ENCODE results near the gene GPR31. TPM values are rescaled to one million over a fixed set of nuclear protein-coding genes. Genes with fewer than 3 reads are reported as not detected.

GPR31 gene
- total RNA-seq, 1 donor from 2014 or later: not detected

DNA sequence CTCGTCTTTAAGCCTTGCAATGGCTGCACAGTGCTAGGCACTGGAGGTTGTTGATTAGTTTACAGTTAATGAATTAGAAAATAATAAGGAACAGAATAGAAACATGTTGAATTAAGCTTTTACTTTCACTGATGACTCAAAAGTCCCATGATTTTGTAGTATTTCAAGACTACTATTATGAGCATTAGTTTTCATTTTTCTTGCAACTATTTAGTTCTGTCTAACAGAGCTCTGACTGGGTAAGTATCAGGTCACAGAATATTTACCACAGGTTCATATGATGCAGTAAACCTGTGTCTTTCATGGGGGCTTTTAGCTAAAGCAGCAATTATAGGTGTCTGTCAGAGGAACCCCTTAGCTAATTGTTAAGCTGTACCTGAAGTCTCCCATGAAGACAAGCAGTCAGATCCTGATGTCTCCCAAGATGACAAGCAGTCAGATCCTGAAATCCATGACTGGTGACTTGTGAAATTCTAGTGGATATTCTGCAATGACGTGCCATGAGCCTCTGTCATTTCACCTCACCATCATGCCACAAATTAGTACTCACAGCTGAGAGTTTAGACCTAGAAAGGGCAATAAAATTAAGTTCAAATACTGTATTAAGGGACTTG lies 8.2 kb upstream of the GPR31 start:
- Mint-ChIP-seq H3K27ac (no peak overlapping the region), H3K36me3 (peaks cover 3% of the 10 kb centered on the region), H3K4me1 (ENCODE audit: unreplicated experiment) (peaks cover 3% of the 10 kb centered on the region)

DNA sequence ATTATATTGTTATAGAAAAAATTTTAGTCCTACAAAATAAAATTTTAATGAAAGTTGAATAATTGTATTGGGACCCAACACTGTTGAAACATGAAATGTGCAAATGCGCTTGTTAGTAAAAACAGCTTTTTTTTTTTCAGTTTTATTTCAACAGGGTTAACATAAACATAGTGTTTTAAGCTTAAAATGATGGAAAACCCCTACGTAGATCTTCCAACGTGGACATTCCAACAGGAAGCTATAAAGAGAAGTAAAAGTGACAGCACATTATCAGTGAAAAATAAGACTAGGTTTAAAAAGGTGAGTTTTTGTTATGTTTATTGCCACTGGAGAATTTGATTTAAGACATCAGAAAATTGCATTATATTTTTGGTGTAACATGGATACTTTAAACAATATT lies 6.5 kb upstream of the GPR31 start:
- no peak overlapping the region for H3K4me3 Mint-ChIP-seq
- H3K9me3 Mint-ChIP-seq: no peaks in the 10 kb centered on the region
- DNase-seq (ENCODE audit: extremely low spot score, unreplicated experiment): no peak
- no peaks in the 10 kb centered on the region for H3K36me3 Mint-ChIP-seq
- H3K27ac Mint-ChIP-seq: no peak overlapping the region
- TF ChIP-seq, protein P1, sequence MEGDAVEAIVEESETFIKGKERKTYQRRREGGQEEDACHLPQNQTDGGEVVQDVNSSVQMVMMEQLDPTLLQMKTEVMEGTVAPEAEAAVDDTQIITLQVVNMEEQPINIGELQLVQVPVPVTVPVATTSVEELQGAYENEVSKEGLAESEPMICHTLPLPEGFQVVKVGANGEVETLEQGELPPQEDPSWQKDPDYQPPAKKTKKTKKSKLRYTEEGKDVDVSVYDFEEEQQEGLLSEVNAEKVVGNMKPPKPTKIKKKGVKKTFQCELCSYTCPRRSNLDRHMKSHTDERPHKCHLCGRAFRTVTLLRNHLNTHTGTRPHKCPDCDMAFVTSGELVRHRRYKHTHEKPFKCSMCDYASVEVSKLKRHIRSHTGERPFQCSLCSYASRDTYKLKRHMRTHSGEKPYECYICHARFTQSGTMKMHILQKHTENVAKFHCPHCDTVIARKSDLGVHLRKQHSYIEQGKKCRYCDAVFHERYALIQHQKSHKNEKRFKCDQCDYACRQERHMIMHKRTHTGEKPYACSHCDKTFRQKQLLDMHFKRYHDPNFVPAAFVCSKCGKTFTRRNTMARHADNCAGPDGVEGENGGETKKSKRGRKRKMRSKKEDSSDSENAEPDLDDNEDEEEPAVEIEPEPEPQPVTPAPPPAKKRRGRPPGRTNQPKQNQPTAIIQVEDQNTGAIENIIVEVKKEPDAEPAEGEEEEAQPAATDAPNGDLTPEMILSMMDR (conservative IDR thresholded peaks at IDR 0.05): no peak
- peaks cover 66% of the 10 kb centered on the region for H3K27me3 Mint-ChIP-seq
- H3K4me1 Mint-ChIP-seq (ENCODE audit: unreplicated experiment): peaks cover 3% of the 10 kb centered on the region

More for the DNA sequence above, 8.2 kb upstream of the GPR31 start:
- TF ChIP-seq, protein P1 (conservative IDR thresholded peaks at IDR 0.05): no peak
- peaks cover 62% of the 10 kb centered on the region for H3K27me3 Mint-ChIP-seq
- DNase-seq (ENCODE audit: extremely low spot score, unreplicated experiment): no peak
- no peak overlapping the region for H3K4me3 Mint-ChIP-seq
- no peaks in the 10 kb centered on the region for H3K9me3 Mint-ChIP-seq

DNA sequence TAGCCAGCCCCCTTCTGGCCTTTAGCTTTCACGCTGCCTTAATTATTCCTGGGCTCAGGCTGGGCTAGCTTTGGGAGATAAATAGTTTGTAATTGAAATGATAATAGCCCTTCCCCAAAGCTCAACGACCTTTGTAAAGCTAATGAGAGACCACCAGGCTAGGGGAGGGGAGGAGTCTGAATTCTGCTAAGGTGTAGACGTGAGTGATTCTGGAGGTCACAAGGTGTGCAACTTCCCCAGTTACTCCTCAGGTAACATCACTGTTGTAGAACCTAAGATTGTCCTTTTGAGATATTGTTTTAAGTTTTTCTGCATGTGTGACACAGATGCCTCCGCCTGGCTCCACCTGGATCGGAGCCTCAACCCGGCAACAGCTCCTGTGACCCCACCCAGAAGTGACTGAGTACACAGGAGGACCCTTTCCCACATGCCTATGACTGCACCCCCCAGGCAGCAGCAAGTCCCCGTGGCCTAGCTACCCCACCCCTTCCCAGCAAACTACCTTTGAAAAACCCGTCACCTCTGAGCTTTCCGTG lies 5.8 kb upstream of the GPR31 start:
- peaks cover 66% of the 10 kb centered on the region for H3K27me3 Mint-ChIP-seq
- no peak for DNase-seq (ENCODE audit: extremely low spot score, unreplicated experiment)
- no peaks in the 10 kb centered on the region for H3K36me3 Mint-ChIP-seq
- TF ChIP-seq, protein P1 (conservative IDR thresholded peaks at IDR 0.05): no peak
- no peaks in the 10 kb centered on the region for H3K9me3 Mint-ChIP-seq
- no peak overlapping the region for H3K27ac Mint-ChIP-seq
- H3K4me3 Mint-ChIP-seq: no peak overlapping the region
- H3K4me1 Mint-ChIP-seq (ENCODE audit: unreplicated experiment): peaks cover 3% of the 10 kb centered on the region

DNA sequence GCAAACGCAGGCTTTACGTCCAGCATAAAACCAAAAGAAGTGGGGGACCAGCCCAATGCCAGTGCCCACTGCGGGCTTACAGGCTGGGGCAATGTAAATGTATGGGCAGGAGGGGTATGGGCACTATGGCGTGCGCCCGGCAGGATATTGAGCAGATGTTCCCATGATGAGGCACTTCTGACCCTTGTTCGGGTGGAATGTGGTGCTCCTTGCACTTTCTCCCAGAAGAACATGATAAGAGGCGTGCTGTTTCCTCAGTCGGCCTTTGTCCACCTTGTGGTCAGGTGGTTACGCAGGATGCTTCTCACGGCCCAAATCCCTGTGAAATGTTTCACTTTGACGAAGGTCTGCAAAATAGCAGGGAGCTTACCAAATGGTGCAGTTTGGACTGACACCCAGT lies 4.8 kb upstream of the GPR31 start:
- Mint-ChIP-seq H3K36me3 (no peaks in the 10 kb centered on the region), H3K4me1 (ENCODE audit: unreplicated experiment) (peaks cover 3% of the 10 kb centered on the region), H3K27me3 (peaks cover 72% of the 10 kb centered on the region), H3K27ac (no peak overlapping the region), H3K4me3 (no peak overlapping the region), H3K9me3 (no peaks in the 10 kb centered on the region)
- TF ChIP-seq, protein P1 (conservative IDR thresholded peaks at IDR 0.05): no peak
- DNase-seq (ENCODE audit: extremely low spot score, unreplicated experiment): no peak

DNA sequence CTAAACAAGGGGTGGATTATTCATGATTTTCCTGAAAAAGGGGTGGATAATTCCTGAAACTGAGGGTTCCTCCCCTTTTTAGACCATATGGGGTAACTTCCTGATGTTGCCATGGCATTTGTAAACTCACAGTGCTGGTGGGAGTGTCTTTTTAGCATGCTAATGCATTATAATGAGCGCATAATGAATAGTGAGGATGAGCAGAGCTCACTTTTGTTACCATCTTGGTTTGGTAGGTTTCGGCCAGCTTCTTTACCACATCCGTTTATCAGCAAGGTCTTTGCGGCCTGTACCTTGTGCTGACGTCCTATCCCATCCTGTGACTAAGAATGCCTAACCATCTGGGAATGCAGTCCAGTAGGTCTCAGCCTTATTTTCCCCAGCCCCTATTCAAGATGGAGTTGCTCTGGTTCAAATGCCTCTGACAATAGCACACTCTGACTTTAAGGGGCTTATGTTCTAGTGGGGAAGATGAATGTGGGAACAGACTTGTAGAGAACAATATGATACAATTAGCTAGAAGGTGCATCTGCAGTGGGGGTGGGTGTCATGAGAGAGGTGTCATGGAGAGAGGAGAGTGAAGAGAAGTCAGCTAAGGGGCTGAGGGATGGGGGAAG lies 4.2 kb upstream of the GPR31 start:
- Mint-ChIP-seq H3K4me3 (no peak overlapping the region), H3K4me1 (ENCODE audit: unreplicated experiment) (peaks cover 3% of the 10 kb centered on the region), H3K27me3 (peaks cover 71% of the 10 kb centered on the region), H3K27ac (no peak overlapping the region), H3K9me3 (no peaks in the 10 kb centered on the region), H3K36me3 (no peaks in the 10 kb centered on the region)
- TF ChIP-seq, protein P1 (conservative IDR thresholded peaks at IDR 0.05): no peak
- DNase-seq (ENCODE audit: extremely low spot score, unreplicated experiment): no peak

All from type B pancreatic cell (in vitro differentiated cells).